Effector memory CD8-positive, alpha-beta T cell (primary cell): ENCODE results near the gene HNRNPK.

Experiments used
- ATAC-seq: fragments of 150-1000 bp; cut with Tn5 transposase; replicated peaks from 2 replicates; pipeline ENCODE4 v1.10.0; 2021; ENCODE audit warnings: mild to moderate bottlenecking, moderate library complexity
- DNase-seq, 3 experiments: peaks; one replicate each; pipeline ENCODE4 v3.0.0; 2021
- H3K27ac Mint-ChIP-seq, 2 donors: one replicate each; pipeline ENCODE4 v1.8.0; 2022; ENCODE audit warnings: mild to moderate bottlenecking in 2 of 2, mixed read lengths in 2 of 2, moderate library complexity in 2 of 2
- H3K27me3 Mint-ChIP-seq, 2 donors: one replicate each; pipeline ENCODE4 v1.8.0; 2022; ENCODE audit warnings: mixed read lengths in 2 of 2
- H3K36me3 Mint-ChIP-seq: one replicate; pipeline ENCODE4 v1.8.0; 2022; ENCODE audit warnings: mild to moderate bottlenecking, moderate library complexity, mixed read lengths; ENCODE audit not compliant: insufficient read depth
- H3K4me1 Mint-ChIP-seq, 2 donors: one replicate each; pipeline ENCODE4 v1.8.0; 2022; ENCODE audit warnings: low read depth in 2 of 2, mixed read lengths in 2 of 2
- H3K4me3 Mint-ChIP-seq, 2 donors: one replicate each; pipeline ENCODE4 v1.8.0; 2022; ENCODE audit warnings: mild to moderate bottlenecking in 2 of 2, mixed read lengths in 2 of 2, moderate library complexity in 2 of 2
- H3K9me3 Mint-ChIP-seq, 2 donors: one replicate each; pipeline ENCODE4 v1.8.0; 2022; ENCODE audit warnings: mixed read lengths in 2 of 2

Gene HNRNPK

GRCh38 chr9:83987402-83987791 lies 7.4 kb upstream of the HNRNPK start:
- DNase-seq = no peak
- no peaks in the 10 kb centered on the region for H3K27me3 Mint-ChIP-seq
- peak overlapping the region; percentile 48 to 66 for H3K27ac Mint-ChIP-seq
- peak overlapping the region in 1 of 2 donors; percentile 32 for H3K4me3 Mint-ChIP-seq
- no peaks in the 10 kb centered on the region for H3K9me3 Mint-ChIP-seq
- H3K36me3 Mint-ChIP-seq = no peaks in the 10 kb centered on the region
- peak; percentile 39 for ATAC-seq
- peaks cover 11 to 23% of the 10 kb centered on the region in 2 donors for H3K4me1 Mint-ChIP-seq

GRCh38 chr9:83986765-83987401 lies 6.9 kb upstream of the HNRNPK start:
- peak overlapping the region in 1 of 2 donors; percentile 32 for H3K4me3 Mint-ChIP-seq
- H3K27me3 Mint-ChIP-seq = no peaks in the 10 kb centered on the region
- H3K9me3 Mint-ChIP-seq = no peaks in the 10 kb centered on the region
- ATAC-seq = peak; percentile 69
- peaks cover 11 to 23% of the 10 kb centered on the region in 2 donors for H3K4me1 Mint-ChIP-seq
- peak in 1 of 3 experiments; percentile 7 for DNase-seq
- peak overlapping the region; percentile 48 to 66 for H3K27ac Mint-ChIP-seq
- H3K36me3 Mint-ChIP-seq = no peaks in the 10 kb centered on the region

DNA sequence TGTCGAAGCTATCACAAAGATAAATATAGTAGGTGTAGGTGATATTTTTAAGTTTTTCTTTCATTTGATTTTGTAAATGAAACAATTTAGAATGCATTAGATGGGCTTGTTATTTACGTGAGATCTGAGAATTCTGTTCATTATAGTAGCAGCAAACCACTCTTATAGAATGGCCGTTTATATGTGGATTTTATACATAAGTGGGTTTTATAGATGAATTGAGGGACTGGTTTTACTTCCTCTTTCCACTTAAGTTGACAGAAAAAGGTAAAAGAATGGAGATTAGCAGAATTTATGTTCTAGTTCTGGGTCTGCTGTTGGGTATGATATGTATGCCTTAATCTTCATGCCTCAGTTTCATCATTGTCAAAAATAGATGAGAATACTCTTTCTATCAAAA lies 6.2 kb upstream of the HNRNPK start:
- peaks cover 3% of the 10 kb centered on the region for H3K36me3 Mint-ChIP-seq
- no peak for DNase-seq
- H3K4me3 Mint-ChIP-seq = no peak overlapping the region
- no peak for ATAC-seq
- no peaks in the 10 kb centered on the region for H3K27me3 Mint-ChIP-seq
- H3K9me3 Mint-ChIP-seq = no peaks in the 10 kb centered on the region
- H3K27ac Mint-ChIP-seq = no peak overlapping the region
- peaks cover 15 to 29% of the 10 kb centered on the region in 2 donors for H3K4me1 Mint-ChIP-seq

DNA sequence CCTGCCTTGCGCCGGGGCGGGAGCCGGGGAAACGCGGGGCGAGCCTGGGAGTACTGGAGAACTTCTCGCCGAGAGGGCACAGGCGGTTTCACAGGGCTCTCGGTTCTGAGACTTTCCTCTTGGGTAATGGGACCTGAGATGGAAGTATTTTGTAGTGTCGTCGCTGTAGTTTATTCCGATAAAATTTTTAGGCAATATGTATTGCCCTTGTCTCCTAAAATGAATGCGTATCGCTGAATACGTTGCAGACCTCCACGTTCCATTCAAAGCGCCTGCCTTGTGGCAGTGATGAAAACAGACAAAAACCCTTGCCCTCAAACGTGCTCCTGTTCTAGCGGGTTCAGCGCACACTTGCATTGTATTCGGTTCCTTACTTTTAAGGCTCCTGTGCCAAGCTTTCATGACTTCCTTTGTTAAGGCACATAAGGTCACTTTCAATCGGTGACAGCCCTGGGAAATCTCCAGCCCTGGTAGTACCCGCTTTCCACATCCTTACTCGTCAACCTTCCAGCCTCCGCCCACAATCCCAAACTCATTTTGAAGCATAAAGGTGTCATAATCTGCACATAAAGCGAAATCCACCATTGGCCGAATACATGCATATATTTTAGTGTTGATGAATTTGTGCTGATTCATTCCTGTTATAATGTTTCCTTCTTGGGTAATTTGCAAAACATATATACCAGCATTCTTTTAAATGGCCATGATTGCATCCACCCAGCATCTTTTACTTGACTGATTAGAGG lies 1.3 kb upstream of the HNRNPK start:
- Mint-ChIP-seq H3K36me3 (peaks cover 51% of the 10 kb centered on the region), H3K4me3 (peak overlapping the region; percentile 97 to 100), H3K4me1 (peaks cover 21 to 37% of the 10 kb centered on the region in 2 donors), H3K27ac (peak overlapping the region; percentile 99), H3K27me3 (no peaks in the 10 kb centered on the region), H3K9me3 (no peaks in the 10 kb centered on the region)
- ATAC-seq = no peak
- DNase-seq = peak in 1 of 3 experiments; percentile 19

DNA sequence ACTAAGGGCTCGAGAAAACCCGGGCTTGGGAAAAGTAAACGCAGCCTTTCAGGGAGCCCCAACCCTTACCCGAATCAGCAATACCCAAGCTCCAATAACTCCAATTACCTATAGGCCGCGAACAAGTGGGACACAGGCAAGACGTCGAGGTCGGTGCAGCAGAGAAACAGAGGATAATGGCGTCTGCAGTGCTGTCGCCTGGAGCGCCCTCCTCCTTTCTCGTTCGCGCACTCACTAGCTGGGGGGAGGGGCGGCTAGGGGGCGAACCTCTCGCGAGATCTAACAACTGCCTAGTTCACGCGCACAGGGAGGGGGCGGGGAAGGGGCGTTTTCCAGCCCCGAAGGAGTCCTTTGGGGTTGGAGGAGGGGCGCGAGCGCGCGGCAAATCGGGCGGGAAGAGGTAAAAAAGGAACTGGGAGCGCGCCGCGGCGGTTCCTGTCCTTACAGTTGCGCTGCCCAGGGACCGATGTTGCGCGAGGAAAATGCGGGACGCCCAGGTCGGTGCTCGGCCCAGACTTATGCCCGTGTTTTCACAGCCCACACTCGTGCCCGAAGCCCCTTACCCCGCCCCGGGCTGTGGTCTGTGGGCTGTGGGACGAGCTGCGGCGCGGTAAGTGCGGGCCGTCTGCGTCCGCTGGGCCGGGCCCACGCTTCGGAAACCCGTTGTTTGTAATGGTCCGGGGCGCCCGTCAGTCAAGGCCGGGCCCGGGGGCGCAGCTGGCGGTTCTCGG lies 545 bp upstream of the HNRNPK start, which contains the start of gene RMI1:
TSS of gene RMI1 (plus strand) at position 411 of the 731 bp plus-strand sequence. CDS start 20,182 bp downstream, outside the sequence.
- H3K4me1 Mint-ChIP-seq = peaks cover 21 to 45% of the 10 kb centered on the region in 2 donors
- H3K27me3 Mint-ChIP-seq = no peaks in the 10 kb centered on the region
- peak within 1 kb of the TSS; percentile 97 to 100 for H3K4me3 Mint-ChIP-seq
- ATAC-seq (peak; percentile 74), DNase-seq (peak; percentile 96 to 99 (median 98))
- peak within 1 kb of the TSS; percentile 99 for H3K27ac Mint-ChIP-seq
- peaks cover 59% of the 10 kb centered on the region for H3K36me3 Mint-ChIP-seq
- no peaks in the 10 kb centered on the region for H3K9me3 Mint-ChIP-seq

GRCh38 chr9:83978992-83979811 lies 813 bp downstream of the HNRNPK start:
- Mint-ChIP-seq H3K27ac (peak overlapping the region; percentile 99), H3K4me3 (peak overlapping the region; percentile 97 to 100), H3K9me3 (no peaks in the 10 kb centered on the region), H3K27me3 (no peaks in the 10 kb centered on the region), H3K36me3 (peaks cover 72% of the 10 kb centered on the region), H3K4me1 (peaks cover 30 to 58% of the 10 kb centered on the region in 2 donors)
- ATAC-seq (peak; percentile 51), DNase-seq (peak; percentile 77 to 81 (median 79))

- peak overlapping the region; percentile 97 to 100 for H3K4me3 Mint-ChIP-seq
- H3K4me1 Mint-ChIP-seq = peaks cover 31 to 60% of the 10 kb centered on the region in 2 donors
- H3K9me3 Mint-ChIP-seq = no peaks in the 10 kb centered on the region
- H3K27me3 Mint-ChIP-seq = no peaks in the 10 kb centered on the region
- H3K36me3 Mint-ChIP-seq = peaks cover 92% of the 10 kb centered on the region
- no peak for DNase-seq
- no peak for ATAC-seq
- H3K27ac Mint-ChIP-seq = peak overlapping the region in 1 of 2 donors; percentile 99
Measured at GRCh38 chr9:83977196-83977595, 2.8 kb downstream of the HNRNPK start.

DNA sequence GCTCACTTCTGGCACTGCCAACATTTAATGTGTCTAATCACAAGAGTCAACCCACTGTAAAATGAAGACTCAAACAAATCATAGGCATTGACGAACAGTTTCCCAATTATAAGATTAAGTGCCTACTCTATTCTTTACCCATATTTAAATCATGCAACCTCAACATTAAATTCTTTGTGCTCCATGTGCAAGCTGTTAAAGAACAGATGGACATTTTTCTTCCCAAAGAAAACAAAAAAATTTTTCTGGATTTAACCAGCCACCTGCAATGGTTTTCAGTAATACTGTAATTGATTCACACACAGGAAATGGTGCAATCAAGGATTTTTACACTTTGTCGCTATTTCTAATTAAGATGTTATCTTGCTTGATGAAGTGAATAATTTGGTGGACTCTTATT lies 3.6 kb downstream of the HNRNPK start:
- H3K4me3 Mint-ChIP-seq = peak overlapping the region; percentile 97 to 100
- H3K27ac Mint-ChIP-seq = peak overlapping the region in 1 of 2 donors; percentile 99
- H3K36me3 Mint-ChIP-seq = peaks cover 99% of the 10 kb centered on the region
- peaks cover 30 to 61% of the 10 kb centered on the region in 2 donors for H3K4me1 Mint-ChIP-seq
- no peaks in the 10 kb centered on the region for H3K27me3 Mint-ChIP-seq
- DNase-seq (no peak), ATAC-seq (no peak)
- no peaks in the 10 kb centered on the region for H3K9me3 Mint-ChIP-seq

DNA sequence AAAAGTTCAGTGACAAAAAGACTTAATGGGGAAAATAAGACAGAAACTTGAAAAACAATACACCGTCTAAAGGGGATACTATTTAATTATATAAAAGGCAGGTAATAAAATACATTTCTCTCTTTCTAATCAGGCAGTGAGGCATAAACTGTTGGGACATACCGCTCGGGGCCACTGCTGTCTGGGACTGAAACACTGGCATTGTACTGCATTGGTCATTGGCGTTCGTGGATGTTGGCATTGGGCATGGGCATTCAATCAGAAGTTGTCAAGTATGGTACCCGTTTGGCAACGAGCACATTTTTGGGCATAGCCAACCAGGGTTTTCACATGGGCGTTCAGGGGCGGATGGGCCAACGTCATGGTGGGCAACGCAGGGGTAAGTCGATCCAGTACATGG lies 4.7 kb downstream of the HNRNPK start:
- peak overlapping the region; percentile 1 to 97 for H3K4me3 Mint-ChIP-seq
- no peaks in the 10 kb centered on the region for H3K27me3 Mint-ChIP-seq
- H3K27ac Mint-ChIP-seq = peak overlapping the region; percentile 33 to 62
- H3K4me1 Mint-ChIP-seq = peaks cover 30 to 61% of the 10 kb centered on the region in 2 donors
- DNase-seq (no peak), ATAC-seq (no peak)
- peaks cover 100% of the 10 kb centered on the region for H3K36me3 Mint-ChIP-seq
- H3K9me3 Mint-ChIP-seq = no peaks in the 10 kb centered on the region

DNA sequence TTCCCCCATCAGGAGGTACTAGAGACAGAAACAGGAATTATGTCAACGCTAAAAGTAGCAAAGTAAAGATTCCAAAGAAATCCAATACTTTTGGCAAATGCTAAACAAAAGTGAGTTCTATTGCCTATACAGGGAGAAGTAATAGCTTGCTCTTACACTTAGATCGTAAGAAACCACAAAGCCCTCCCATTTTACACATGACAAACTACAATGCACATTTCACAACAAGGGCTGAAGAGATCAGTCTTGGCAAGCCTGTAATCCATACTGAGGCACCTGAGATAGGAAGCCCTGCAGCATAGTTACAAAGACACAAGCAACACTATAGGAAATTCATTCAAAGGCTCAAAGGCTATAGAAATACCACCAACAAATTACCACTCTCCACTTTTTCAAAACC lies 7.7 kb downstream of the HNRNPK start:
- DNase-seq (no peak), ATAC-seq (peak; percentile 48)
- Mint-ChIP-seq H3K27ac (peak overlapping the region in 1 of 2 donors; percentile 58), H3K4me1 (peaks cover 16 to 52% of the 10 kb centered on the region in 2 donors), H3K36me3 (peaks cover 100% of the 10 kb centered on the region), H3K27me3 (no peaks in the 10 kb centered on the region), H3K9me3 (no peaks in the 10 kb centered on the region), H3K4me3 (peak overlapping the region in 1 of 2 donors; percentile 6)

DNA sequence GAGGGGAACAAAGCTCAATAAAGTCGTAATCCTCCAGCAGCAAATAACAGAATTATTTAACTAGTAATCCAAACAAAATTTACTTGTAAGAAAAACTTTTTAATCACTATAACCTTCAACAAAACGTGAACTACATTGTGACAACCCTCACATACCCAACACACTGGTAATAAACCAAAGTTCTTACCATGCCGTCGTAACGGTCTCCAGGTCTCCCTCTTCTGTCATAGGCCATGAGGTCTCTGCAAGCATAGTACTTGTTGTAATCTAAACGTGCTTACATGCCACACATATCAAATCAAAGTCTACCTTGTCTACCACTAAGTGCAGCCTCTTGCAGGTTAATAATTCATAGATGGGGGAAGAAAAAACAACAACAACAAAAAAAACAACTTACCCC lies 8.5 kb downstream of the HNRNPK start:
- DNase-seq (no peak), ATAC-seq (no peak)
- H3K27ac Mint-ChIP-seq = peak overlapping the region in 1 of 2 donors; percentile 13
- H3K36me3 Mint-ChIP-seq = peaks cover 100% of the 10 kb centered on the region
- no peak overlapping the region for H3K4me3 Mint-ChIP-seq
- H3K27me3 Mint-ChIP-seq = no peaks in the 10 kb centered on the region
- no peaks in the 10 kb centered on the region for H3K9me3 Mint-ChIP-seq
- peaks cover 16 to 47% of the 10 kb centered on the region in 2 donors for H3K4me1 Mint-ChIP-seq

- DNase-seq (no peak), ATAC-seq (no peak)
- Mint-ChIP-seq H3K27ac (peak overlapping the region; percentile 17 to 38), H3K9me3 (no peaks in the 10 kb centered on the region), H3K27me3 (no peaks in the 10 kb centered on the region), H3K4me1 (peaks cover 14 to 37% of the 10 kb centered on the region in 2 donors), H3K36me3 (peaks cover 100% of the 10 kb centered on the region), H3K4me3 (no peak overlapping the region)
Measured at GRCh38 chr9:83969602-83970001, 10.4 kb downstream of the HNRNPK start.
